Right kidney (tissue), 1 donor: Measurements from ENCODE around the gene LMBRD1.
"Not testable (repeated sequence)": the region's sequence is repeated elsewhere in the genome, so short reads cannot be mapped to it uniquely, and the experiment has no call there.

ENCODE experiments used
- DNase-seq: peaks from one replicate; pipeline ENCODE4 v3.0.0-alpha.2; 2016

The LMBRD1 gene

DNA sequence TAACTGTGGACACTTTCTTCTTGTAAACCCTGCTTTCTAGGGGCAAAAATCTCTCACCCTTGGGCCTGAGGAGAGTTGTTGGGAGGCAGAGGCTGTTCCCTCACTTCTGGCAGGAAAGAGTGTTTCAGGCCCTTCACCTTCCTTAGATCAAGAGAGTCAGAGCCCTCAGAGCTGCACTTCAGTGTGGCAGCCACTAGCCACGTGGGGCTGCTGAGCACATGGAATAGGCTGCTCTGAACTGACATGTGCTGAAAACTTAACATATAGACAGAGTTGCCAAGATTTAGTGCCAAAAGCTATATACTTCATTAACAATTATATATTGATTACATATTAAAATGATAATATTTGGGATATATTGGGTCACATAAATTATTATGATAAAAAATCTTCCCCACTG lies 4.4 kb upstream of the LMBRD1 start:
- DNase-seq: no peak

DNA sequence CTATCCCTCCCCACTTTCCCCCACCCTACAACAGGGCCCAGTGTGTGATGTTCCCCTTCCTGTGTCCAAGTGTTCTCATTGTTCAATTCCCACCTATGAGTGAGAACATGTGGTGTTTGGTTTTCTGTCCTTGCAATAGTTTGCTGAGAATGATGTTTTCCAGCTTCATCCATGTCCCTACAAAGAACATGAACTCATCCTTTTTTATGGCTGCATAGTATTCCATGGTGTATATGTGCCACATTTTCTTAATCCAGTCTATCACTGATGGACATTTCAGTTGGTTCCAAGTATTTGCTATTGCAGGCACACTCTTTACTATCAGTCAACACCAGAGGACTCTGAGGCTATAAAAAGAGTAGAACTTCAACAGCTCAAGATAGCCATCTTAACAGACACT lies 2.0 kb upstream of the LMBRD1 start:
- not testable (repeated sequence) for DNase-seq

DNA sequence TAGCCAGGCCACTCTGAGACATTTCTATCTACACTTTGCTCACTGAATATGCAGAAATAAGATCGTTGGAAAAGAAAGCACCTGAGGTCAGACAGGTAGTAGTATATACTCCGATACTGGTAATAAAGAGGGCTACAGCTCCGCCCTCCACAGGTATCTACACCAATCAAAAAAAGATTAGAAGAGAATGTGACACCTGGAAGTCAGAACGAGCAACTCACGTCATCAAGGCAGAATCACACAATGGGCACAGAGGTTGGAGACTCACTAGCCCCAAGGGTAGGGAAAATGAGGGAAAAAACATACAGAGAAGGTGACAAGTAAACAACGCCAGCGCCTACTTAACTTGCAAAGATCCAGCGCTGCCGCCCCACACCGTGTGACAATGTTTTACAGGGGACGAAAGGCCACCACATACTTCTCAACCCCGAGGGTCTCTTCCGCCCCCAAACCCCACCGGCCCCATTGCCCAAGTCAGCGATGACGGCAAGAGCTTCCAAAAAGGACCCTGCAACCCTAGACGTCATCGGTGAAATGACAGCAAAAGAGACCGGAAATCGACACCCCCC lies 653 bp downstream of the LMBRD1 start:
- peak; percentile 66 for DNase-seq

- no peak for DNase-seq
Observed at GRCh38 chr6:69795469-69796072, 1.2 kb downstream of the LMBRD1 start.

GRCh38 chr6:69792292-69792691 lies 4.5 kb downstream of the LMBRD1 start:
- no peak for DNase-seq

DNA sequence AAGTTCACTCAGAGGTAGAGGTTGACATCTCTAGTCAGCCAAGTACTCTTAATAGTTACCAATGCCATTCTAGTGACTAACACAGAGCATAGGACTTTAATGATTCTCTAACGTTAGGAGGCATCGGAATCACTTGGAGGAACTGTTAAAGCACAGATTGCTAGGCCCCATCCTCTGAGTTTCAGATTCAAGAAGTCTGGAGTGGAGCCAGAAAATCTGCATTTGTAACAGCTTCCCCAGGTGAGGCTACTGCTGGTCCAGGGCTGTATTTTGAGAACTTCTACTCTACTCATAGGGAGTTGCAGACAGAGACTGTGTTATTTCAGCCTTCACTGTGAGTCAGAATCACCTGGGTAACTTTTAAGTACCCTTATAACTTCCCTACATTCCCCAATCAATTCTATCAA lies 5.7 kb downstream of the LMBRD1 start:
- DNase-seq: no peak

DNA sequence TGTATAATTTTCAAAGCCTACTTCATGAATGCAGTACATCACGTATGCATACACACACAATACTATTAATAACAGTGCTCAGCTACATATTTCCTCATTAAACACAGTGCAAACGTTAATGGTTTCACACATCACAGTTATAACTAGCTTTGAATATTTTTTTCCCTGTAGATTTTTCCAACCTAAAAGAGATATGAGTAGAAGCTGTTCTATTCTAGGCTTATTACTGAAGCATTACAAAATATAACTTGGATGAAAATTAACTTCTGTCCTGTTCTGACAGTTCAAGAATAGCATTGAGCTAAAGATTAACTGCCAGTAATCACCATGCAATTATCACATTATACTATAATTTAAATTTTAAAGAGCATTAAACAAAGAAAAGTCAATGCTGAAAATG lies 6.2 kb downstream of the LMBRD1 start:
- no peak for DNase-seq

DNA sequence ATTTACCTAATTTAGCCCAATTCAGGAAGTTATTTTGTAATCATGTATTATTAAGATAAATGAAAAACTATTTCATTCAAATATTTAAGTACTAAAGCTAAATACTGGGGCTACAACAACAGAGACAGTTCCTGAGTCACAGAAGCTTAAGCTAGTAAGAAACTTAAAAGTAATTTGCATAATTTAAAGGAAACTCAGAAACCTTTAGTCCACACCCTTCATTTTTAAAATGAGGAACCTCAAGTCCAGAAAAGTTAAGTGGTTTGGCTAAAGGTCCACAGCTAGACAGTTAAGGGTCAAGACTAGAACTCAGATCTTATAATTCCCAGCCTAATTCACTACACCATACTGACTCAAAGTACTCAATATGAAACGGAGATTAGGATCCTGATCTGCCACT lies 7.2 kb downstream of the LMBRD1 start:
- DNase-seq: no peak

DNA sequence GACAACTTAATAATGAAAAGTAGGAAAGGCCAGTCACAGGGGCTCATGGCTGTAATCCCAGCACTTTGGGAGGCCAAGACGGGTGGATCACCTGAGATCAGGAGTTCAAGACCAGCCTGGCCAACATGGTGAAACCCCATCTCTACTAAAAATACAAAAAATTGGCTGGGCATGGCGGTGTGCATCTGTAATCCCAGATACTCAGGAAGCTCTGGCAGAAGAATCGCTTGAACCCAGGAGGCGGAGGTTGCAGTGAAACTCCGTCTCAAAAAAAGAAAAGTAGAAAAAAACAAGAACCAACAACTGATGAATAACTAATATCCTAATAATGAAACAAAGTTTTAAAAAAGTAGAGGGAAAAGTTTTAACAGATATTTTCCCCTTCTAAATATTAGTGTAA lies 9.4 kb downstream of the LMBRD1 start:
- not testable (repeated sequence) for DNase-seq

GRCh38 chr6:69785697-69786096 lies 11.1 kb downstream of the LMBRD1 start:
- no peak for DNase-seq

DNA sequence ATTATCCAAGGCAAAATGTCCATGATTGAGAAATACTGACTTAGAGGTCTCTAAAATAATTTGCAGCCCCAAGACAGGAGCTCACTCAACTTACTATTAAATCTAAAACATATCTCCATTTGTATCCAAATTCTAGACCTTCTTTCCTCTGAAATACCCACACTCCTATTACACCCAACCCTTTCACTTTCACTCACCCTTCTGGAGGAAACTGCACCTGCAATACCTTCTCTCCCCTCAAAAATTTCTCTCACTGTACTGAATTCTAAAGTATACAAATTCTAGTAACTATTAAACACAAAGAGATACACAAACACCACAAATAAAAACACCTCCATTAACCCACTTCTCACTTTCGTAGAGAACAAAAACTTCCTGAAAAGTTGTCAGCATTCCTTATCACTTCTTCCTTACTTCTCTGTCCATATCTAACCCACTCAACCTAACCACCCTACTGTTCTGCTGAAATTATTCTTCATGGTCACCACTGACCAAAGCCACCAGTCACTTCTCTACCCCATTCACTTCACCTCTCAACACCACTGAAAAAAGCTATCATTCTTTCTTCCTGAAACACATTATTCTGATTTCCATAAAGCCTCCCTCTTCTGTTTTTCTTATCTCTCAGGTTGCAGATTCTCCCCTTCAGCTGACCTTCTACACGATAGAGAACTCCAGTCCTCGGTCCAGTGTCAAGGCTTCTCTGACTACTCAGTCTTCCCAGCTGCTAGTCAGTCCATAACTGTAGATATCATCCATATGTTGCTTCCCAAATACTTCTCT lies 12.0 kb downstream of the LMBRD1 start:
- DNase-seq: no peak

DNA sequence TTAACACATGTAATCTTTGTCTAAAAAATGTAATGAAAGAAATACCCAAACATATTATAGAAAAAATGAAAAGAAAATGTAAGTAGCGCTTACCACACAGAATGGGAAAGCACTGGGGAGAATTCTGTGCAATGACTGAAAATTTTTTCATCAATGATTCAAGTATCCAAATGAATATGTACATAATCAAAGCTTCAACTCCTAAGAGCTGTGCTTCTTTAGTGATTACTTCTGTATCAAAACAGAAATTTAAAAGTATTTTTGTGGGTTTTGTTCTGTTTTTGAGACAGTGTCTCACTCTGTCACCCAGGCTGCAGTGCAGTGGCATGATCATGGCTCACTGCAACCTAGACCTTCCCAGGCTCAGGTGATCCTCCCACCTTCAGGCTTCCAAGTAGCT lies 13.7 kb downstream of the LMBRD1 start:
- no peak for DNase-seq

GRCh38 chr6:69780585-69781178 lies 16.1 kb downstream of the LMBRD1 start:
- DNase-seq: no peak

DNA sequence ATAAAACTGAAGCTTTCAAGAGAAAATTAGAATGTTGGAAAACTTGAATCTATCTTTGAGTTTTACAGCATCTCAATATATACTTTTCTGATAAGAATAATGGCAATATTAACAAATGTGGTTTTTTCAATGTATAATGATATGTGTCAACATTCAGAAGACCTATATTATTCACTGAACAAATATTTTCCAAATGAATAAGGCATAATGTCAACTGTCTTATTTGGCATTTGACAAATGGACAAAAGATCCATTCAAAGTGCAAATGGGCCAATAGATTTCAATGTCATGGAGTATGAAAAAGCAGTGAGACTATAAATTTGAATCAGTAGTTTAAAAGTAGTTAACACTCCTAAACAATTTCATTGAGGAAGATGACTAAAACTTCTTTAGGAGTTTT lies 20.9 kb downstream of the LMBRD1 start:
- no peak for DNase-seq

DNA sequence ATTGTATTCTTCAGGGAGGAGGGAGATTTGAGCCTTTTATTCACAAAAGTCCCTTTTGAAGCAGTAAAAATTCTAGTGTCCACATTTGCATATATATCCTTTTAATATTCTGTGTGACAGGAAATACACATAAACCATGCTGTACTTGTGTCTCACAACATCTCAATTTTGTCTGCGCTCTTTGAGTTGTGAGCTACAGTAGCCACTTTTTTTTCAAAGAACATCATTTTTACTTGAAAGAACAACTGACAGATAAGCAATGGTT lies 21.3 kb downstream of the LMBRD1 start:
- DNase-seq: no peak

- no peak for DNase-seq
Observed at GRCh38 chr6:69774740-69775584, 21.8 kb downstream of the LMBRD1 start.

GRCh38 chr6:69771158-69771906 lies 25.5 kb downstream of the LMBRD1 start:
- DNase-seq: no peak

GRCh38 chr6:69768664-69769063 lies 28.1 kb downstream of the LMBRD1 start:
- no peak for DNase-seq

- DNase-seq: no peak
Observed at GRCh38 chr6:69763763-69764162, 33.0 kb downstream of the LMBRD1 start.

GRCh38 chr6:69761853-69762252 lies 35.0 kb downstream of the LMBRD1 start:
- DNase-seq: no peak

- DNase-seq: no peak
Observed at GRCh38 chr6:69758214-69758613, 38.6 kb downstream of the LMBRD1 start.

- no peak for DNase-seq
Observed at GRCh38 chr6:69756907-69757306, 39.9 kb downstream of the LMBRD1 start.
